HepG2 (cell line): ENCODE results near the gene EMILIN1. TPM values are rescaled to one million over a fixed set of nuclear protein-coding genes. Genes with fewer than 3 reads are reported as not detected.

Experiments used
- FOXK1 ChIP-seq: sonication (generic); formaldehyde crosslinking; IDR thresholded peaks from 2 replicates; pipeline ENCODE4 v1.4.0; 2020; ENCODE audit warnings: low read depth, missing genetic modification reagents, borderline replicate concordance
- JUNB ChIP-seq: sonication (generic); formaldehyde crosslinking; IDR thresholded peaks from 2 replicates; pipeline ENCODE4 v1.8.0; 2022; ENCODE audit warnings: missing genetic modification reagents, mild to moderate bottlenecking, borderline replicate concordance
- KLF9 ChIP-seq: IDR thresholded peaks from 2 replicates; pipeline ENCODE4 v1.6.1; 2016; ENCODE audit warnings: low read depth
- KMT2A ChIP-seq: sonication (generic); formaldehyde crosslinking; IDR thresholded peaks from 2 replicates; pipeline ENCODE4 v1.4.0; 2020; ENCODE audit warnings: missing genetic modification reagents
- NFE2L1 ChIP-seq: sonication (generic); formaldehyde crosslinking; IDR thresholded peaks from 2 replicates; pipeline ENCODE4 v1.4.0; 2020; ENCODE audit warnings: missing genetic modification reagents, mild to moderate bottlenecking, borderline replicate concordance
- SAFB2 ChIP-seq: sonication (generic); formaldehyde crosslinking; IDR thresholded peaks from 2 replicates; pipeline ENCODE4 v1.5.1; 2020; ENCODE audit warnings: missing genetic modification reagents, low read depth, mild to moderate bottlenecking, borderline replicate concordance
- SMAD1 ChIP-seq: sonication (generic); formaldehyde crosslinking; IDR thresholded peaks from 2 replicates; pipeline ENCODE4 v1.4.0; 2020; ENCODE audit warnings: missing genetic modification reagents, low read depth, mild to moderate bottlenecking, borderline replicate concordance
- ZBTB38 ChIP-seq: sonication (generic); formaldehyde crosslinking; IDR thresholded peaks from 2 replicates; pipeline ENCODE4 v1.5.1; 2020; ENCODE audit warnings: mild to moderate bottlenecking, missing genetic modification reagents
- ZFX ChIP-seq: sonication (generic); formaldehyde crosslinking; IDR thresholded peaks from 2 replicates; pipeline ENCODE4 v1.4.0; 2020; ENCODE audit warnings: mild to moderate bottlenecking, low read depth, missing genetic modification reagents, moderate library complexity
- ZNF234 ChIP-seq: sonication (generic); formaldehyde crosslinking; conservative IDR thresholded peaks from 2 replicates; pipeline ENCODE4 v1.5.1; 2020; ENCODE audit warnings: mild to moderate bottlenecking, missing genetic modification reagents
- ZNF496 ChIP-seq: sonication (generic); formaldehyde crosslinking; IDR thresholded peaks from 2 replicates; pipeline ENCODE4 v1.8.1; 2023; ENCODE audit warnings: mild to moderate bottlenecking, moderate library complexity, missing genetic modification reagents; ENCODE audit not compliant: insufficient replicate concordance
- ZNF660 ChIP-seq: sonication (generic); formaldehyde crosslinking; IDR thresholded peaks from 2 replicates; pipeline ENCODE4 v1.5.1; 2020; ENCODE audit warnings: mild to moderate bottlenecking, low read depth, missing genetic modification reagents, borderline replicate concordance
- ZNF746 ChIP-seq: sonication (generic); formaldehyde crosslinking; IDR thresholded peaks from 2 replicates; pipeline ENCODE4 v1.8.0; 2022; ENCODE audit warnings: mild to moderate bottlenecking, missing genetic modification reagents
- polyA plus RNA-seq, 8 experiments: library from polyadenylated mRNA; depleted of rRNA in 3 of 8; stranded (reverse) in 7 of 8; unstranded in 1 of 8; fragments of >200 nt; fragmentation: Illumina TruSeq in 4 of 8; extraction: Trizol in 4 of 8; gene quantifications; 2 replicates each; pipeline versions ENCODE4 v1.2.1 to v1.2.3, GENCODE V29; 2011 to 2016; ENCODE audit warnings: low read depth in 4 of 8, missing spikeins in 1 of 8, mixed read lengths in 1 of 8; ENCODE audit not compliant: insufficient read depth in 1 of 8
- total RNA-seq, 5 experiments: library from RNA; depleted of rRNA; stranded (reverse); fragments of >200 nt; fragmentation: Illumina TruSeq; extraction: Trizol; gene quantifications; 2 replicates each; pipeline ENCODE4 v1.2.3, GENCODE V29; 2016; ENCODE audit warnings: low read depth in 1 of 5
- TF ChIP-seq, protein P1 (sequence below): sonication (generic); formaldehyde crosslinking; IDR thresholded peaks from 2 replicates; pipeline ENCODE4 v1.5.0; 2020; ENCODE audit warnings: missing genetic modification reagents
- TF ChIP-seq, protein P2 (sequence below): sonication (generic); formaldehyde crosslinking; IDR thresholded peaks from 2 replicates; pipeline ENCODE4 v1.5.1; 2020; ENCODE audit warnings: missing genetic modification reagents, mild to moderate bottlenecking, borderline replicate concordance
- TF ChIP-seq, protein P3 (sequence below): sonication (generic); formaldehyde crosslinking; IDR thresholded peaks from 2 replicates; pipeline ENCODE4 v1.4.0; 2020; ENCODE audit warnings: mild to moderate bottlenecking, missing genetic modification reagents
- TF ChIP-seq, protein P4 (sequence below): sonication (generic); formaldehyde crosslinking; IDR thresholded peaks from 2 replicates; pipeline ENCODE4; 2020; ENCODE audit warnings: missing genetic modification reagents, mild to moderate bottlenecking, borderline replicate concordance
- TF ChIP-seq, protein P5 (sequence below): sonication (generic); formaldehyde crosslinking; IDR thresholded peaks from 2 replicates; pipeline ENCODE4 v1.9.0; 2021; ENCODE audit warnings: missing genetic modification reagents, borderline replicate concordance
- TF ChIP-seq, protein P6 (sequence below): sonication (generic); formaldehyde crosslinking; IDR thresholded peaks from 2 replicates; pipeline ENCODE4 v1.4.0; 2020; ENCODE audit warnings: missing genetic modification reagents, borderline replicate concordance

The EMILIN1 gene
- total and polyA plus RNA-seq, 2 of the 13 experiments (the other 11 are each of a cell fraction or from before 2014, with no cell fraction given) = 8.1 to 9.7 TPM

DNA sequence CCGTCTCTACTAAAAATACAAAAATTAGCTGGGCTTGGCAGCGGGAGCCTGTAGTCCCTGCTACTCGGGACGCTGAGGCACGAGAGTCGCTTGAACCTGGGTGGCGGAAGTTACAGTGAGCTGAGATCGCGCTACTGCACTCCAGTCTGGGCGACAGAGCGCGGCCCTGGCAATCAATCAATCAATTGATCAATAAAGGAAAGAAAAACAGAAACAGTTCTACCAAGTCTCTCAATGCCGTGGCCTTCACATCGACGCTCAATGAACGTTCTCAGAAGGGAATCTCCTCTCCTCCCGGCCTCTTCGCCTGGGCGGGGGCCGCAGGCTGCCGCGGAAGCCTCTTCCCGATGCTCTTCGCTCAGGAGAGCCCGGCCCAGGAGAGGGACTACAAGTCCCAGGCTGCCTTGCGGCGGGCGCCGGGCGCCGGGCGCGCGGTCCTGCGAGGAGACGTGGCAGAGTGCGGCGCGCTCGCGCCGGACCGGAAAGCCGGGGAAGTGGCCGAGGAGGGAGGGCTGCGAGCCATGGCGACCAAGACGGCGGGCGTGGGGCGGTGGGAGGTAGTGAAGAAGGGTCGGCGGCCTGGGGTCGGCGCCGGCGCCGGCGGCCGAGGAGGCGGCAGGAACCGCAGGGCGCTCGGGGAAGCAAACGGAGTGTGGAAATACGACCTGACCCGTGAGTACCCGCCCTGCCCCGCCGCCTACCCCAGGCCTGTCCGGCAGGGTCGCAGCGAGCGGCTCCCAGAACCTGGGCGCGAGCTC is 45.7 kb upstream of the EMILIN1 start, which contains the start of gene TMEM214 (continued):
- no peak for TF ChIP-seq ZNF746 (CRISPR knock-in tag)
- no peak for TF ChIP-seq ZNF496 (CRISPR knock-in tag)
- TF ChIP-seq, protein P1, sequence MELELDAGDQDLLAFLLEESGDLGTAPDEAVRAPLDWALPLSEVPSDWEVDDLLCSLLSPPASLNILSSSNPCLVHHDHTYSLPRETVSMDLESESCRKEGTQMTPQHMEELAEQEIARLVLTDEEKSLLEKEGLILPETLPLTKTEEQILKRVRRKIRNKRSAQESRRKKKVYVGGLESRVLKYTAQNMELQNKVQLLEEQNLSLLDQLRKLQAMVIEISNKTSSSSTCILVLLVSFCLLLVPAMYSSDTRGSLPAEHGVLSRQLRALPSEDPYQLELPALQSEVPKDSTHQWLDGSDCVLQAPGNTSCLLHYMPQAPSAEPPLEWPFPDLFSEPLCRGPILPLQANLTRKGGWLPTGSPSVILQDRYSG (CRISPR knock-in tag) = no peak
- TF ChIP-seq SAFB2 = peak; percentile 94
- 0 out of 2 replicates have a peak, but pooled peaks have one; percentile 70 for TF ChIP-seq SMAD1
- TF ChIP-seq, protein P2, sequence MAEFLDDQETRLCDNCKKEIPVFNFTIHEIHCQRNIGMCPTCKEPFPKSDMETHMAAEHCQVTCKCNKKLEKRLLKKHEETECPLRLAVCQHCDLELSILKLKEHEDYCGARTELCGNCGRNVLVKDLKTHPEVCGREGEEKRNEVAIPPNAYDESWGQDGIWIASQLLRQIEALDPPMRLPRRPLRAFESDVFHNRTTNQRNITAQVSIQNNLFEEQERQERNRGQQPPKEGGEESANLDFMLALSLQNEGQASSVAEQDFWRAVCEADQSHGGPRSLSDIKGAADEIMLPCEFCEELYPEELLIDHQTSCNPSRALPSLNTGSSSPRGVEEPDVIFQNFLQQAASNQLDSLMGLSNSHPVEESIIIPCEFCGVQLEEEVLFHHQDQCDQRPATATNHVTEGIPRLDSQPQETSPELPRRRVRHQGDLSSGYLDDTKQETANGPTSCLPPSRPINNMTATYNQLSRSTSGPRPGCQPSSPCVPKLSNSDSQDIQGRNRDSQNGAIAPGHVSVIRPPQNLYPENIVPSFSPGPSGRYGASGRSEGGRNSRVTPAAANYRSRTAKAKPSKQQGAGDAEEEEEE (CRISPR knock-in tag) = no peak
- TF ChIP-seq, protein P3, sequence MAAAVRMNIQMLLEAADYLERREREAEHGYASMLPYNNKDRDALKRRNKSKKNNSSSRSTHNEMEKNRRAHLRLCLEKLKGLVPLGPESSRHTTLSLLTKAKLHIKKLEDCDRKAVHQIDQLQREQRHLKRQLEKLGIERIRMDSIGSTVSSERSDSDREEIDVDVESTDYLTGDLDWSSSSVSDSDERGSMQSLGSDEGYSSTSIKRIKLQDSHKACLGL (CRISPR knock-in tag) = peak; percentile 60
- TF ChIP-seq ZNF234 (CRISPR knock-in tag) = 0 out of 2 replicates have a peak, but pooled peaks have one; percentile 28
- TF ChIP-seq, protein P4, sequence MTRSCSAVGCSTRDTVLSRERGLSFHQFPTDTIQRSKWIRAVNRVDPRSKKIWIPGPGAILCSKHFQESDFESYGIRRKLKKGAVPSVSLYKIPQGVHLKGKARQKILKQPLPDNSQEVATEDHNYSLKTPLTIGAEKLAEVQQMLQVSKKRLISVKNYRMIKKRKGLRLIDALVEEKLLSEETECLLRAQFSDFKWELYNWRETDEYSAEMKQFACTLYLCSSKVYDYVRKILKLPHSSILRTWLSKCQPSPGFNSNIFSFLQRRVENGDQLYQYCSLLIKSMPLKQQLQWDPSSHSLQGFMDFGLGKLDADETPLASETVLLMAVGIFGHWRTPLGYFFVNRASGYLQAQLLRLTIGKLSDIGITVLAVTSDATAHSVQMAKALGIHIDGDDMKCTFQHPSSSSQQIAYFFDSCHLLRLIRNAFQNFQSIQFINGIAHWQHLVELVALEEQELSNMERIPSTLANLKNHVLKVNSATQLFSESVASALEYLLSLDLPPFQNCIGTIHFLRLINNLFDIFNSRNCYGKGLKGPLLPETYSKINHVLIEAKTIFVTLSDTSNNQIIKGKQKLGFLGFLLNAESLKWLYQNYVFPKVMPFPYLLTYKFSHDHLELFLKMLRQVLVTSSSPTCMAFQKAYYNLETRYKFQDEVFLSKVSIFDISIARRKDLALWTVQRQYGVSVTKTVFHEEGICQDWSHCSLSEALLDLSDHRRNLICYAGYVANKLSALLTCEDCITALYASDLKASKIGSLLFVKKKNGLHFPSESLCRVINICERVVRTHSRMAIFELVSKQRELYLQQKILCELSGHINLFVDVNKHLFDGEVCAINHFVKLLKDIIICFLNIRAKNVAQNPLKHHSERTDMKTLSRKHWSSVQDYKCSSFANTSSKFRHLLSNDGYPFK = no peak; the same call in 1 of the 2 replicates
- peak; percentile 59; the same call in 1 of the 2 replicates for TF ChIP-seq KMT2A (CRISPR knock-in tag)
- TF ChIP-seq, protein P5, sequence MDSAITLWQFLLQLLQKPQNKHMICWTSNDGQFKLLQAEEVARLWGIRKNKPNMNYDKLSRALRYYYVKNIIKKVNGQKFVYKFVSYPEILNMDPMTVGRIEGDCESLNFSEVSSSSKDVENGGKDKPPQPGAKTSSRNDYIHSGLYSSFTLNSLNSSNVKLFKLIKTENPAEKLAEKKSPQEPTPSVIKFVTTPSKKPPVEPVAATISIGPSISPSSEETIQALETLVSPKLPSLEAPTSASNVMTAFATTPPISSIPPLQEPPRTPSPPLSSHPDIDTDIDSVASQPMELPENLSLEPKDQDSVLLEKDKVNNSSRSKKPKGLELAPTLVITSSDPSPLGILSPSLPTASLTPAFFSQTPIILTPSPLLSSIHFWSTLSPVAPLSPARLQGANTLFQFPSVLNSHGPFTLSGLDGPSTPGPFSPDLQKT (CRISPR knock-in tag) = no peak
- TF ChIP-seq FOXK1 = no peak; the same call in 1 of the 2 replicates
- peak; percentile 93 for TF ChIP-seq ZFX (CRISPR knock-in tag)
- TF ChIP-seq, protein P6, sequence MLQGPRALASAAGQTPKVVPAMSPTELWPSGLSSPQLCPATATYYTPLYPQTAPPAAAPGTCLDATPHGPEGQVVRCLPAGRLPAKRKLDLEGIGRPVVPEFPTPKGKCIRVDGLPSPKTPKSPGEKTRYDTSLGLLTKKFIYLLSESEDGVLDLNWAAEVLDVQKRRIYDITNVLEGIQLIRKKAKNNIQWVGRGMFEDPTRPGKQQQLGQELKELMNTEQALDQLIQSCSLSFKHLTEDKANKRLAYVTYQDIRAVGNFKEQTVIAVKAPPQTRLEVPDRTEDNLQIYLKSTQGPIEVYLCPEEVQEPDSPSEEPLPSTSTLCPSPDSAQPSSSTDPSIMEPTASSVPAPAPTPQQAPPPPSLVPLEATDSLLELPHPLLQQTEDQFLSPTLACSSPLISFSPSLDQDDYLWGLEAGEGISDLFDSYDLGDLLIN = peak; percentile 93; the same call in 1 of the 2 replicates
- no peak; the same call in 1 of the 2 replicates for TF ChIP-seq NFE2L1 (CRISPR knock-in tag)
- TF ChIP-seq JUNB (CRISPR knock-in tag) = no peak
- peak; percentile 53; the same call in 1 of the 2 replicates for TF ChIP-seq KLF9
- TF ChIP-seq ZNF660 = no peak
- TF ChIP-seq ZBTB38 (CRISPR knock-in tag) = peak; percentile 73; the same call in 1 of the 2 replicates
